Suppressor macrophage treated with lipopolysaccharide for 4 hours (primary cell): ENCODE measurements around the gene GALR3.
A peak's percentile ranks its signal among the peaks of the same experiment; 100 is the strongest.
"Not testable (repeated sequence)": the region's sequence is repeated elsewhere in the genome, so short reads cannot be mapped to it uniquely, and the experiment has no call there.

Experiments
- DNase-seq: peaks from one replicate; pipeline ENCODE4 v3.0.0-alpha.2; 2020

GALR3 gene, protein sequence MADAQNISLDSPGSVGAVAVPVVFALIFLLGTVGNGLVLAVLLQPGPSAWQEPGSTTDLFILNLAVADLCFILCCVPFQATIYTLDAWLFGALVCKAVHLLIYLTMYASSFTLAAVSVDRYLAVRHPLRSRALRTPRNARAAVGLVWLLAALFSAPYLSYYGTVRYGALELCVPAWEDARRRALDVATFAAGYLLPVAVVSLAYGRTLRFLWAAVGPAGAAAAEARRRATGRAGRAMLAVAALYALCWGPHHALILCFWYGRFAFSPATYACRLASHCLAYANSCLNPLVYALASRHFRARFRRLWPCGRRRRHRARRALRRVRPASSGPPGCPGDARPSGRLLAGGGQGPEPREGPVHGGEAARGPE

GRCh38 chr22:37823134-37823985 is at the start of gene GALR3:
Gene GALR3, plus strand, starts transcription at chr22:37823382. Its CDS starts 25 bp downstream, at chr22:37823407.
- DNase-seq, result no peak

GRCh38 chr22:37774728-37775127 is 48.5 kb upstream of the GALR3 start:
- no peak for DNase-seq

- no peak for DNase-seq
Observed at GRCh38 chr22:37775785-37776638, 47.2 kb upstream of the GALR3 start.

GRCh38 chr22:37776639-37777005 is 46.6 kb upstream of the GALR3 start:
- no peak for DNase-seq

GRCh38 chr22:37777122-37777687 is 46.0 kb upstream of the GALR3 start:
- DNase-seq, result no peak

- no peak for DNase-seq
Observed at GRCh38 chr22:37778370-37779009, 44.7 kb upstream of the GALR3 start.

GRCh38 chr22:37781434-37782059 is 41.6 kb upstream of the GALR3 start:
- no peak for DNase-seq

GRCh38 chr22:37782340-37783168 is 40.6 kb upstream of the GALR3 start:
- DNase-seq, result no peak

- DNase-seq, result no peak
Observed at GRCh38 chr22:37784829-37785495, 38.2 kb upstream of the GALR3 start.

DNA sequence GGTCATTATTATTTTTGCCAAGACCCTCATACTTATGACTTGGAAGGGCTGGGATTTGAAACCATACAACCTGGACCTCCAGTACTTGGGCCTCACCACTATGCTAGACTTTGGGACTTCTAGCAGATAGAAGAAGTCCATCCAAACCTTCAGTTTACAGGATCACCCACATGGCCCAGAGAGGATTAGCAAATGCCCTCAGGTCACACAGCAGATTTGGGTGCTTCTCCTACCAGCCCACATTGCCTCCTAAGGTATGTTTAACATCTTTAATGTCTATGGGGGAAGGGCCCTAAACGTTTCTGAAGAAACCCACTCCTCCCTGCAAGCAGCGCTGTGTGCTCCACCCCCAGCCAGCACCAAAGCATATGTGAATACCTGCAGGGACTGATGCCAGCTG is 32.9 kb upstream of the GALR3 start:
- DNase-seq, result no peak

DNA sequence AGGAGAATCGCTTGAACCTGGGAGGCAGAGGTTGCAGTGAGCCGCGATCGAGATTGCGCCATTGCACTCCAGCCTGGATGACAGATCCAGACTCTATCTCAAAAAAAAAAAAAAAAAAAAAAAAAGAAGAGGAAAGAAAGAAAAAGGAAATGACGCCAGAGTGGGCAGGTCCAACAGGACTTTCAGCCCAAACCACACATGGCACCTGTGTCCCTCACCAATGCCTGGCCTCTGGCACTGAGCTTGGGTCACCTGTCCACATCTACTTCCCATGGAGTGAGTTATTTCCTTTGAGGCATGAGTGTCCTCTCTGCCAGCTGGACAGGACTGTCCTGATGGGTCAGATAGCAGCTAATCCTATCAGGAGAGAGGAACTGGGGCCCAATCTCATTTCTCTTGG is 30.7 kb upstream of the GALR3 start:
- DNase-seq, result no peak

GRCh38 chr22:37794376-37794775 is 28.8 kb upstream of the GALR3 start:
- no peak for DNase-seq

DNA sequence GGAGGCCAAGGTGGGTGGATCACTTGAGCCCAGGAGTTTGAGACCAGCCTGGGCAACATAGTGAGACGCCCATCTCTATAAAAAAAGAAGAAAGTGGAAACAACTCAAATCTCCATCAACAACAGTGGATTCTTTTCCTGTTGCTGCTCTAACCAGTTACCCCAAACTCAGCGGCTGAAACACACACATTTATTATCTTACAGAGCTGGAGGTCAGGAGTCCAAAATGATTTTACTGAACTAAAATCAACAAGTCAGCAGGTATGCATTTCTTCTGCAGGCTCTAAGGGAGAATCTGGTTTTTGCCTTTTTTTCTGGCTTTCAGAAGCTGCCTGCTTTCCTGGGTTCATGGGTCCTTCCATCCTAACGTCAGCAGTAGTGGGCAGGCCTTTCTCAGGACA is 27.1 kb upstream of the GALR3 start:
- DNase-seq, result no peak

GRCh38 chr22:37797259-37797658 is 25.9 kb upstream of the GALR3 start:
- not testable (repeated sequence) for DNase-seq

DNA sequence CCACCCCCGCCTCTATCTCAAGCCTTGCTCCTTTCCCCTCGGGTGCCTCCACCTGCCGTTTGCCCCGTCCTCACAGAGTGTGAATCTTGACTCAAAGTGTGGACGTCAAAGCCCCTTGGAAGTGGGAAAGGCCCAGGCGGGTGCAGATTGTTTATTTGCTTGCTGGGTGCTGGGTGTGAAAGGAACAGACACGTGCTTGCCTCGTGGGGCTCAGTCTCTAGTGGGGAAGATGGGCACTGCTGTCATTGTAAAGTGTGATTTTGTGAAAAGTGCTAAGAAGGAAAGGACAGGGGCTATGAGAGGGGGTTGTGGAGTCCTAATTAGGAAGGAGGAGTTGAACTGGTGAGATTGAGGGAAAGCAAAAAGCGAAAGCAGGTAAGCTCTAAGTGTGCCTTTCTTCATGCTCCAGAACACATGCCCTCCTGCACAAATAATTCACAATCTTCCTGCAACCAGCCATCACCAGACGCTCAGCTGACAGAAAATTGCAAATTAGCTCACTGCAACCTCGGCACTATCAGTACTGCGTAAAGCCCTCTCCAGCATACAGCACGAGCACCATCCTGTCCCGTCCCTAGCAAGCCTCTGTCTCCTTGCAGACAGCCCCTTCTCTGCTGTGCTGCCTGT is 25.2 kb upstream of the GALR3 start:
- no peak for DNase-seq

GRCh38 chr22:37799979-37800378 is 23.2 kb upstream of the GALR3 start:
- DNase-seq, result not testable (repeated sequence)

DNA sequence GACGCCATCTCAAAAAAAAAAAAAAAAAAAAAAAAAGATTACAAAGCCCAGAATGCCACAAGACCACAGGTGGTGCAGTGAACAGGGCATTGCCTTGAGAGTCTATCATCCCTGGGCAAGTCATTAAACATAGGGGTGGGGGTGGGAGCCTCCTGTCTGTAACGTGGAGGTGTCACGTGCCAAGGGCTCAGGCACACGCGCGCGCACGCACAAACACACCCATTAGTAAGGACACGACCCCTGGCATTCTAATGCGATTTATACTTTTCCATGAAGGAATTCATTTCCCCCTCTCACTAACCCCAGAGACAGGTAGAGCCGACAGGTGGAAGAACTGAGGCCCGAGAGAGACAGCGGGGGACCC is 21.3 kb upstream of the GALR3 start:
- no peak for DNase-seq

- DNase-seq, result peak; percentile 51
Observed at GRCh38 chr22:37802310-37803194, 20.6 kb upstream of the GALR3 start.

GRCh38 chr22:37803195-37803638 is 20.0 kb upstream of the GALR3 start:
- DNase-seq, result no peak
